ENCODE data around the gene HOXA11. TPM values are rescaled to one million over a fixed set of nuclear protein-coding genes. Genes with fewer than 3 reads are reported as not detected.

The HOXA11 gene
- total and polyA plus RNA-seq, 4 donors, result not detected

DNA sequence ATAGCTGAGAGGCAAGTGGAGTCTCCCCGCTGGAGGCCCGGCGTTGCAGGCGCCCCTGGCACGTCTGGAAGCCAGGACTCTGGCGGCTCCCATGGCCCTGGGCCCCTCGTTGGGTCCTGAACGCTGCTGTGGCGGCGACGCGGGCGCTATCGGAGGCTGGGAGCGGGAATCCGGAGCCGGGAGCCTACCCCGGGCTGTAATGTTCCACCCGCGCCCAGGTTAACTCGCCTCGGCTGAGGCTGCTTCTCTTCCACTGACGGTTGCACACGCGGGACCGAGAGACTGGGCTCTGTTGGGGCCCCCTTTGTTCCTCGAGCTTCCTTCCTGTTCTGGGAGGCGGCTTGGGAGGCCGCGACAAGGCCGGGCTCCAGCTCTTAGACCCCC is 40.3 kb downstream of the HOXA11 start:
- no peak overlapping the region for H3K27ac ChIP-seq (ENCODE audit: low read depth in 1 of 2, low read length in 2 of 2)
- no peak overlapping the region for H3K9ac ChIP-seq (ENCODE audit: low read depth in 1 of 2, low read length in 2 of 2)
- peaks cover 0 to 11% (median 0%) of the 10 kb centered on the region in 4 donors for H3K9me3 ChIP-seq (ENCODE audit: control insufficient read depth in 4 of 4, low read length in 3 of 4)
- no peak for DNase-seq (ENCODE audit: low spot score)
- H3K36me3 ChIP-seq (ENCODE audit: control insufficient read depth in 4 of 4, insufficient read depth in 3 of 4, low read depth in 1 of 4, low read length in 3 of 4), result no peaks in the 10 kb centered on the region
- H3K4me3 ChIP-seq (ENCODE audit: low read depth in 1 of 3, low read length in 3 of 3), result no peak overlapping the region
- peaks cover 2 to 19% (median 7%) of the 10 kb centered on the region in 4 donors for H3K4me1 ChIP-seq (ENCODE audit: control insufficient read depth in 4 of 4, insufficient read depth in 4 of 4, low read length in 3 of 4)
- WGBS, result 11% methylated on average over 31 of the region's 31 CpGs
- TF ChIP-seq, protein P1, sequence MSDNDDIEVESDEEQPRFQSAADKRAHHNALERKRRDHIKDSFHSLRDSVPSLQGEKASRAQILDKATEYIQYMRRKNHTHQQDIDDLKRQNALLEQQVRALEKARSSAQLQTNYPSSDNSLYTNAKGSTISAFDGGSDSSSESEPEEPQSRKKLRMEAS (IDR thresholded peaks at IDR 0.05), result no peak
- H3K27me3 ChIP-seq (ENCODE audit: control insufficient read depth in 4 of 4, insufficient read depth in 4 of 4, low read length in 3 of 4), result peaks cover 8 to 33% (median 18%) of the 10 kb centered on the region in 4 donors

DNA sequence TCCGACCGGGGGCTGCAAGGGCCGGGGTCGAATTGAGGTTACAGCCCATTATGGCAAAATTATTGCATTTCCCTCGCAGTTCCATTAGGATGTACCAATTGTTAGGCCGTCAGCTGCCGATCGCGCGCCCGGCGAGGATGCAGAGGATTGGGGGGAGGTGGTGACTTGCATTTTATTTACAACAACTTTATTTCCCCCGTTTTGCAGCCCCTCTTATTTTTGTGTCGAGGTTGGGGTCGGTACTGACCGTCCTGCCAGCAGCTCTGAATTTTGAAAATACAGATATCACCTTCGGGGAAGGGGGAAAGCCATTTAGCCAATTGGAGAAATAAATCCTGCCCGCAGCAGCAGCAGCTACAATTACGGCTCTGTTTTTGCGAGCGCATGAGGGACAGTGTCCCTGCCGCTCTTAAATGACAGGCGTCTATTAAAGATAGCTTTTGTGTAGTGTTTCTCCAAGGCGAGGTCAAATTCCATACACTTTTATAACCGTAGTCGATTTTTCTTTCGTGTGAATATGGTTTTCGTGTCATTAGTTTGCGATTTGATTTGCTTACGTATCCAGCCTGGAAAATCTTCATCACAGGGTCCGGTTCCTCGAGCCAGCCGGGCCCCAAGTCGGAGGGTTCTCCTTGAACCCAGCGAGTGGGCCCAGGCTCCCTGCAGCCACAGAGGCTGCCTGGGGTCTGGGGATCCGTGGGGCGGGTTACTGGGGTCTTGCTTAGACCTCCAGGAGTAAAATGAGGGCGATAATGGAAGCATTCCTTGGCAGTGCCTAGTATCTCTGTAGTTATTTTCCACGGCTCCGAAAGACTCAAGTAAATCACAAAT is 40.9 kb downstream of the HOXA11 start:
- no peaks in the 10 kb centered on the region for H3K36me3 ChIP-seq (ENCODE audit: control insufficient read depth in 4 of 4, insufficient read depth in 3 of 4, low read depth in 1 of 4, low read length in 3 of 4)
- no peak overlapping the region for H3K9ac ChIP-seq (ENCODE audit: low read depth in 1 of 2, low read length in 2 of 2)
- DNase-seq (ENCODE audit: low spot score), result no peak

More for the DNA sequence above, 40.9 kb downstream of the HOXA11 start:
- peak overlapping the region in 1 of 3 donors; percentile 45 for H3K4me3 ChIP-seq (ENCODE audit: low read depth in 1 of 3, low read length in 3 of 3)
- TF ChIP-seq GABPA (IDR thresholded peaks at IDR 0.05 in 1 of 2, conservative IDR thresholded peaks at IDR 0.05 in 1 of 2) (no peak), HNF4A (conservative IDR thresholded peaks at IDR 0.05) (no peak), YY1 (IDR thresholded peaks at IDR 0.05) (no peak), TAF1 (conservative IDR thresholded peaks at IDR 0.05) (no peak), FOXA1 (IDR thresholded peaks at IDR 0.05) (no peak), HNF4G (IDR thresholded peaks at IDR 0.05) (no peak), NR2F2 (IDR thresholded peaks at IDR 0.05) (no peak), JUND (IDR thresholded peaks at IDR 0.05) (no peak), RXRA (IDR thresholded peaks at IDR 0.05) (no peak), SP1 (IDR thresholded peaks at IDR 0.05) (no peak), RAD21 (IDR thresholded peaks at IDR 0.05) (no peak), EGR1 (IDR thresholded peaks at IDR 0.05; ENCODE audit: low read depth in 2 of 2) (no peak), FOXA2 (IDR thresholded peaks at IDR 0.05) (no peak)
- TF ChIP-seq, protein P2, sequence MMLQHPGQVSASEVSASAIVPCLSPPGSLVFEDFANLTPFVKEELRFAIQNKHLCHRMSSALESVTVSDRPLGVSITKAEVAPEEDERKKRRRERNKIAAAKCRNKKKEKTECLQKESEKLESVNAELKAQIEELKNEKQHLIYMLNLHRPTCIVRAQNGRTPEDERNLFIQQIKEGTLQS (IDR thresholded peaks at IDR 0.05), result no peak
- TF ChIP-seq, protein P3, sequence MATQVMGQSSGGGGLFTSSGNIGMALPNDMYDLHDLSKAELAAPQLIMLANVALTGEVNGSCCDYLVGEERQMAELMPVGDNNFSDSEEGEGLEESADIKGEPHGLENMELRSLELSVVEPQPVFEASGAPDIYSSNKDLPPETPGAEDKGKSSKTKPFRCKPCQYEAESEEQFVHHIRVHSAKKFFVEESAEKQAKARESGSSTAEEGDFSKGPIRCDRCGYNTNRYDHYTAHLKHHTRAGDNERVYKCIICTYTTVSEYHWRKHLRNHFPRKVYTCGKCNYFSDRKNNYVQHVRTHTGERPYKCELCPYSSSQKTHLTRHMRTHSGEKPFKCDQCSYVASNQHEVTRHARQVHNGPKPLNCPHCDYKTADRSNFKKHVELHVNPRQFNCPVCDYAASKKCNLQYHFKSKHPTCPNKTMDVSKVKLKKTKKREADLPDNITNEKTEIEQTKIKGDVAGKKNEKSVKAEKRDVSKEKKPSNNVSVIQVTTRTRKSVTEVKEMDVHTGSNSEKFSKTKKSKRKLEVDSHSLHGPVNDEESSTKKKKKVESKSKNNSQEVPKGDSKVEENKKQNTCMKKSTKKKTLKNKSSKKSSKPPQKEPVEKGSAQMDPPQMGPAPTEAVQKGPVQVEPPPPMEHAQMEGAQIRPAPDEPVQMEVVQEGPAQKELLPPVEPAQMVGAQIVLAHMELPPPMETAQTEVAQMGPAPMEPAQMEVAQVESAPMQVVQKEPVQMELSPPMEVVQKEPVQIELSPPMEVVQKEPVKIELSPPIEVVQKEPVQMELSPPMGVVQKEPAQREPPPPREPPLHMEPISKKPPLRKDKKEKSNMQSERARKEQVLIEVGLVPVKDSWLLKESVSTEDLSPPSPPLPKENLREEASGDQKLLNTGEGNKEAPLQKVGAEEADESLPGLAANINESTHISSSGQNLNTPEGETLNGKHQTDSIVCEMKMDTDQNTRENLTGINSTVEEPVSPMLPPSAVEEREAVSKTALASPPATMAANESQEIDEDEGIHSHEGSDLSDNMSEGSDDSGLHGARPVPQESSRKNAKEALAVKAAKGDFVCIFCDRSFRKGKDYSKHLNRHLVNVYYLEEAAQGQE (IDR thresholded peaks at IDR 0.05), result no peak
- TF ChIP-seq, protein P4, sequence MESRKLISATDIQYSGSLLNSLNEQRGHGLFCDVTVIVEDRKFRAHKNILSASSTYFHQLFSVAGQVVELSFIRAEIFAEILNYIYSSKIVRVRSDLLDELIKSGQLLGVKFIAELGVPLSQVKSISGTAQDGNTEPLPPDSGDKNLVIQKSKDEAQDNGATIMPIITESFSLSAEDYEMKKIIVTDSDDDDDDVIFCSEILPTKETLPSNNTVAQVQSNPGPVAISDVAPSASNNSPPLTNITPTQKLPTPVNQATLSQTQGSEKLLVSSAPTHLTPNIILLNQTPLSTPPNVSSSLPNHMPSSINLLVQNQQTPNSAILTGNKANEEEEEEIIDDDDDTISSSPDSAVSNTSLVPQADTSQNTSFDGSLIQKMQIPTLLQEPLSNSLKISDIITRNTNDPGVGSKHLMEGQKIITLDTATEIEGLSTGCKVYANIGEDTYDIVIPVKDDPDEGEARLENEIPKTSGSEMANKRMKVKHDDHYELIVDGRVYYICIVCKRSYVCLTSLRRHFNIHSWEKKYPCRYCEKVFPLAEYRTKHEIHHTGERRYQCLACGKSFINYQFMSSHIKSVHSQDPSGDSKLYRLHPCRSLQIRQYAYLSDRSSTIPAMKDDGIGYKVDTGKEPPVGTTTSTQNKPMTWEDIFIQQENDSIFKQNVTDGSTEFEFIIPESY (IDR thresholded peaks at IDR 0.05), result no peak
- TF ChIP-seq, protein P5, sequence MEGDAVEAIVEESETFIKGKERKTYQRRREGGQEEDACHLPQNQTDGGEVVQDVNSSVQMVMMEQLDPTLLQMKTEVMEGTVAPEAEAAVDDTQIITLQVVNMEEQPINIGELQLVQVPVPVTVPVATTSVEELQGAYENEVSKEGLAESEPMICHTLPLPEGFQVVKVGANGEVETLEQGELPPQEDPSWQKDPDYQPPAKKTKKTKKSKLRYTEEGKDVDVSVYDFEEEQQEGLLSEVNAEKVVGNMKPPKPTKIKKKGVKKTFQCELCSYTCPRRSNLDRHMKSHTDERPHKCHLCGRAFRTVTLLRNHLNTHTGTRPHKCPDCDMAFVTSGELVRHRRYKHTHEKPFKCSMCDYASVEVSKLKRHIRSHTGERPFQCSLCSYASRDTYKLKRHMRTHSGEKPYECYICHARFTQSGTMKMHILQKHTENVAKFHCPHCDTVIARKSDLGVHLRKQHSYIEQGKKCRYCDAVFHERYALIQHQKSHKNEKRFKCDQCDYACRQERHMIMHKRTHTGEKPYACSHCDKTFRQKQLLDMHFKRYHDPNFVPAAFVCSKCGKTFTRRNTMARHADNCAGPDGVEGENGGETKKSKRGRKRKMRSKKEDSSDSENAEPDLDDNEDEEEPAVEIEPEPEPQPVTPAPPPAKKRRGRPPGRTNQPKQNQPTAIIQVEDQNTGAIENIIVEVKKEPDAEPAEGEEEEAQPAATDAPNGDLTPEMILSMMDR (IDR thresholded peaks at IDR 0.05; ENCODE audit: low read depth, low read length, missing input control), result no peak
- TF ChIP-seq, protein P1 (IDR thresholded peaks at IDR 0.05), result no peak
- peaks cover 10 to 30% (median 18%) of the 10 kb centered on the region in 4 donors for H3K27me3 ChIP-seq (ENCODE audit: control insufficient read depth in 4 of 4, insufficient read depth in 4 of 4, low read length in 3 of 4)
- H3K9me3 ChIP-seq (ENCODE audit: control insufficient read depth in 4 of 4, low read length in 3 of 4), result peaks cover 0 to 11% (median 0%) of the 10 kb centered on the region in 4 donors
- no peak overlapping the region for H3K27ac ChIP-seq (ENCODE audit: low read depth in 1 of 2, low read length in 2 of 2)
- H3K4me1 ChIP-seq (ENCODE audit: control insufficient read depth in 4 of 4, insufficient read depth in 4 of 4, low read length in 3 of 4), result peaks cover 2 to 19% (median 10%) of the 10 kb centered on the region in 4 donors
- 25% methylated on average over 40 of the region's 40 CpGs for WGBS
